Body of pancreas (tissue), 4 donors: ENCODE measurements around the gene ADGRV1.

Experiments
- CTCF ChIP-seq, 7 experiments: fragments of 450-650 bp in 4 of 7; fragments of 200-600 bp in 3 of 7; sonication (generic) in 3 of 7; IDR thresholded peaks; one replicate each; pipeline ENCODE4 v1.5.1; 2016 to 2019; ENCODE audit warnings: antibody characterized with exemption in 7 of 7
- POLR2A ChIP-seq, 3 donors: fragments of 450-650 bp; IDR thresholded peaks; one replicate each; pipeline ENCODE4 v1.6.1; 2016; ENCODE audit warnings: antibody characterized with exemption in 3 of 3, mild to moderate bottlenecking in 2 of 3

GRCh38 chr5:91156242-91156641, 597.6 kb downstream of the ADGRV1 start:
- TF ChIP-seq CTCF (IDR thresholded peaks at IDR 0.05) (no peak), POLR2A (IDR thresholded peaks at IDR 0.05) (no peak)
